GM12878 (cell line): Measurements from ENCODE around the gene NDUFV3. TPM values are rescaled to one million over a fixed set of nuclear protein-coding genes. Genes with fewer than 3 reads are reported as not detected.

ENCODE experiments used
- BACH1 ChIP-seq: fragments of 450-650 bp; IDR thresholded peaks from 2 replicates; pipeline ENCODE4 v1.6.1; 2017; ENCODE audit warnings: mild to moderate bottlenecking, borderline replicate concordance
- FOS ChIP-seq: IDR thresholded peaks from 3 replicates; pipeline ENCODE4 v1.6.1; 2011; ENCODE audit warnings: borderline replicate concordance; ENCODE audit not compliant: insufficient read length; ENCODE audit errors: extremely low read depth
- MYB ChIP-seq: fragments of 150-350 bp; IDR thresholded peaks from 2 replicates; pipeline ENCODE4 v1.6.1; 2014; ENCODE audit warnings: mild to moderate bottlenecking, low read depth, low read length, borderline replicate concordance
- MYC ChIP-seq: IDR thresholded peaks from 2 replicates; pipeline ENCODE4 v1.6.1; 2011; ENCODE audit warnings: mild to moderate bottlenecking, low read length, moderate library complexity, inconsistent platforms; ENCODE audit not compliant: insufficient read depth, insufficient replicate concordance, insufficient read length, severe bottlenecking
- RBBP5 ChIP-seq: fragments of 200-600 bp; sonication (generic); conservative IDR thresholded peaks from 2 replicates; pipeline ENCODE4 v1.6.1; 2016
- REST ChIP-seq: IDR thresholded peaks from 2 replicates; pipeline ENCODE4 v1.6.1; 2012; ENCODE audit warnings: mild to moderate bottlenecking, low read depth, low read length
- SREBF2 ChIP-seq: IDR thresholded peaks from 2 replicates; pipeline ENCODE4 v1.6.1; 2012; ENCODE audit warnings: mild to moderate bottlenecking, low read length
- TCF3 ChIP-seq: IDR thresholded peaks from 2 replicates; pipeline ENCODE4 v1.6.1; 2012; ENCODE audit warnings: low read depth, mild to moderate bottlenecking, low read length, borderline replicate concordance; ENCODE audit not compliant: insufficient read depth
- polyA plus RNA-seq, 11 experiments: library from polyadenylated mRNA; depleted of rRNA in 4 of 11; unstranded in 6 of 11; stranded (reverse) in 5 of 11; fragments of >200 nt; fragmentation: Nextera tagmentation in 4 of 11; fragmentation: Illumina TruSeq in 1 of 11; extraction: Ambion mirVana in 4 of 11; extraction: Trizol in 1 of 11; gene quantifications; 1 replicate in 1 of 11; 2 replicates in 10 of 11; pipeline versions ENCODE4 v1.2.1 to v1.2.3, GENCODE V29; 2011 to 2016; ENCODE audit warnings: inconsistent platforms in 2 of 11, missing spikeins in 2 of 11, low read depth in 1 of 11
- total RNA-seq, 4 experiments: library from RNA; depleted of rRNA in 3 of 4; stranded (reverse); fragments of >200 nt in 3 of 4; fragmentation: Illumina TruSeq in 1 of 4; extraction: Trizol in 1 of 4; gene quantifications; 2 replicates each; pipeline versions ENCODE4 v1.2.1 to v1.2.3, GENCODE V29; 2013 to 2021
- TF ChIP-seq, protein P1 (sequence below): fragments of 450-650 bp; conservative IDR thresholded peaks from 2 replicates; pipeline ENCODE4 v1.6.1; 2017; ENCODE audit warnings: mild to moderate bottlenecking, moderate library complexity
- TF ChIP-seq, protein P2 (sequence below): fragments of 450-650 bp; formaldehyde crosslinking; IDR thresholded peaks from 2 replicates; pipeline ENCODE4 v1.4.0; 2022; ENCODE audit warnings: mild to moderate bottlenecking, moderate library complexity
- TF ChIP-seq, protein P3 (sequence below): fragments of 450-650 bp; IDR thresholded peaks from 2 replicates; pipeline ENCODE4 v1.6.1; 2017; ENCODE audit warnings: antibody characterized with exemption, mild to moderate bottlenecking, moderate library complexity
- TF ChIP-seq, protein P4 (sequence below): fragments of 150-350 bp; IDR thresholded peaks from 2 replicates; pipeline ENCODE4 v1.6.1; 2016; ENCODE audit warnings: low read depth, low read length

NDUFV3 gene
- total and polyA plus RNA-seq, 10 of the 15 experiments (the other 5 are each of a cell fraction or from before 2014, with no cell fraction given) = 7.0 to 44.7 (median 29.9) TPM

DNA sequence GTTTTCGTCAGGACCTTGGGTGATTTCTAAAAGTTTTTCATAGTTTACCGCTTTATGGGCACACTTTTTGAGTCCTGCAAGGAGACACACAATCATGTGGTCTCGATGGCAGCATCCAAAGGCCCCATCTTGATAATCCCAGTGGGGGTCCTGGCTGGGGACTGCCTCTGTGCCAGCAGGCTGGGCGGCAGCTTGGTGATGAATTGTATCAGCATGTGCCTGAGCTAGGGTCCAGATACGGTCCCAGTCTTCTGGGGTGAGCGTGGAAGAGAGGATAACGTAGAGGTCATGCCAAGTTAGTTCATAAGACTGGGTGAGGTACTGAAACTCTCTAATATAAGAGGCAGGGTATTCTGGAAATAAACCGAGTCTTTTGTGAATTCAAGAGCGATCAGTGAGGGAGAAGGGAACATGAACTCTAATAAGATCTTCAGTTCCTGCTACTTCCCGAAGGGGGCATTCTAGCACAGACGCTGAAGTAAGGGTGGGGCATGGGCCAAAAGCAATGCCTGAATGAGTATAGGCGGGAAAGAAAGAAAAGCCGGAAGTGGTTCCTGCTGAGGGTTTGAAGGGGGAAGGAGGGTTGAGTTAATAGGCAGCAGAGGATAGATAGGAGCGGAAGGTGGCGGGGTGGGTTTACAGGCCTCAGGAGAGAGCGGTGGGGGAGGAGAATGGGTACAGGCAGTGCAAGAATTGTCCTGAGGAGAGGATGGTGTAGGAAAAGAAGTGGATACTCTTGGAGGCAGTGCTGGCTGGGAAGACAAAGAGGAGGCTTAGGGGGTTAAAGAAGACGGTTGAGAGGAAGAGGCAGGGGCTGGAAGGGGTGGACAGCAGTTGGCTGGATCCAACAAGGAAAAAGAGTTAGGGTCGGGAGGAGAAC, 30.7 kb downstream of the NDUFV3 start (continued):
- TF ChIP-seq, protein P1, sequence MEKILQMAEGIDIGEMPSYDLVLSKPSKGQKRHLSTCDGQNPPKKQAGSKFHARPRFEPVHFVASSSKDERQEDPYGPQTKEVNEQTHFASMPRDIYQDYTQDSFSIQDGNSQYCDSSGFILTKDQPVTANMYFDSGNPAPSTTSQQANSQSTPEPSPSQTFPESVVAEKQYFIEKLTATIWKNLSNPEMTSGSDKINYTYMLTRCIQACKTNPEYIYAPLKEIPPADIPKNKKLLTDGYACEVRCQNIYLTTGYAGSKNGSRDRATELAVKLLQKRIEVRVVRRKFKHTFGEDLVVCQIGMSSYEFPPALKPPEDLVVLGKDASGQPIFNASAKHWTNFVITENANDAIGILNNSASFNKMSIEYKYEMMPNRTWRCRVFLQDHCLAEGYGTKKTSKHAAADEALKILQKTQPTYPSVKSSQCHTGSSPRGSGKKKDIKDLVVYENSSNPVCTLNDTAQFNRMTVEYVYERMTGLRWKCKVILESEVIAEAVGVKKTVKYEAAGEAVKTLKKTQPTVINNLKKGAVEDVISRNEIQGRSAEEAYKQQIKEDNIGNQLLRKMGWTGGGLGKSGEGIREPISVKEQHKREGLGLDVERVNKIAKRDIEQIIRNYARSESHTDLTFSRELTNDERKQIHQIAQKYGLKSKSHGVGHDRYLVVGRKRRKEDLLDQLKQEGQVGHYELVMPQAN = no peak
- TF ChIP-seq FOS (no peak), SREBF2 (no peak), RBBP5 (no peak), MYB (no peak), REST (no peak), BACH1 (no peak; the same call in 1 of the 2 replicates), TCF3 (no peak), MYC (no peak)
- TF ChIP-seq, protein P2, sequence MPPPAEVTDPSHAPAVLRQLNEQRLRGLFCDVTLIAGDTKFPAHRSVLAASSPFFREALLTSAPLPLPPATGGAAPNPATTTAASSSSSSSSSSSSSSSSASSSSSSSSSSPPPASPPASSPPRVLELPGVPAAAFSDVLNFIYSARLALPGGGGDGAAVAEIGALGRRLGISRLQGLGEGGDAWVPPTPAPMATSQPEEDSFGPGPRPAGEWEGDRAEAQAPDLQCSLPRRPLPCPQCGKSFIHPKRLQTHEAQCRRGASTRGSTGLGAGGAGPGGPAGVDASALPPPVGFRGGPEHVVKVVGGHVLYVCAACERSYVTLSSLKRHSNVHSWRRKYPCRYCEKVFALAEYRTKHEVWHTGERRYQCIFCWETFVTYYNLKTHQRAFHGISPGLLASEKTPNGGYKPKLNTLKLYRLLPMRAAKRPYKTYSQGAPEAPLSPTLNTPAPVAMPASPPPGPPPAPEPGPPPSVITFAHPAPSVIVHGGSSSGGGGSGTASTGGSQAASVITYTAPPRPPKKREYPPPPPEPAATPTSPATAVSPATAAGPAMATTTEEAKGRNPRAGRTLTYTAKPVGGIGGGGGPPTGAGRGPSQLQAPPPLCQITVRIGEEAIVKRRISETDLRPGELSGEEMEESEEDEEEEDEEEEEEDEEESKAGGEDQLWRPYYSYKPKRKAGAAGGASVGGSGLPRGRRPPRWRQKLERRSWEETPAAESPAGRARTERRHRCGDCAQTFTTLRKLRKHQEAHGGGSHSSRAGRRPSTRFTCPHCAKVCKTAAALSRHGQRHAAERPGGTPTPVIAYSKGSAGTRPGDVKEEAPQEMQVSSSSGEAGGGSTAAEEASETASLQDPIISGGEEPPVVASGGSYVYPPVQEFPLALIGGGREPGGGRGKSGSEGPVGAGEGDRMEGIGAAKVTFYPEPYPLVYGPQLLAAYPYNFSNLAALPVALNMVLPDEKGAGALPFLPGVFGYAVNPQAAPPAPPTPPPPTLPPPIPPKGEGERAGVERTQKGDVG (CRISPR knock-in tag) = no peak
- TF ChIP-seq, protein P3, sequence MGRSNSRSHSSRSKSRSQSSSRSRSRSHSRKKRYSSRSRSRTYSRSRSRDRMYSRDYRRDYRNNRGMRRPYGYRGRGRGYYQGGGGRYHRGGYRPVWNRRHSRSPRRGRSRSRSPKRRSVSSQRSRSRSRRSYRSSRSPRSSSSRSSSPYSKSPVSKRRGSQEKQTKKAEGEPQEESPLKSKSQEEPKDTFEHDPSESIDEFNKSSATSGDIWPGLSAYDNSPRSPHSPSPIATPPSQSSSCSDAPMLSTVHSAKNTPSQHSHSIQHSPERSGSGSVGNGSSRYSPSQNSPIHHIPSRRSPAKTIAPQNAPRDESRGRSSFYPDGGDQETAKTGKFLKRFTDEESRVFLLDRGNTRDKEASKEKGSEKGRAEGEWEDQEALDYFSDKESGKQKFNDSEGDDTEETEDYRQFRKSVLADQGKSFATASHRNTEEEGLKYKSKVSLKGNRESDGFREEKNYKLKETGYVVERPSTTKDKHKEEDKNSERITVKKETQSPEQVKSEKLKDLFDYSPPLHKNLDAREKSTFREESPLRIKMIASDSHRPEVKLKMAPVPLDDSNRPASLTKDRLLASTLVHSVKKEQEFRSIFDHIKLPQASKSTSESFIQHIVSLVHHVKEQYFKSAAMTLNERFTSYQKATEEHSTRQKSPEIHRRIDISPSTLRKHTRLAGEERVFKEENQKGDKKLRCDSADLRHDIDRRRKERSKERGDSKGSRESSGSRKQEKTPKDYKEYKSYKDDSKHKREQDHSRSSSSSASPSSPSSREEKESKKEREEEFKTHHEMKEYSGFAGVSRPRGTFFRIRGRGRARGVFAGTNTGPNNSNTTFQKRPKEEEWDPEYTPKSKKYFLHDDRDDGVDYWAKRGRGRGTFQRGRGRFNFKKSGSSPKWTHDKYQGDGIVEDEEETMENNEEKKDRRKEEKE = no peak
- TF ChIP-seq, protein P4, sequence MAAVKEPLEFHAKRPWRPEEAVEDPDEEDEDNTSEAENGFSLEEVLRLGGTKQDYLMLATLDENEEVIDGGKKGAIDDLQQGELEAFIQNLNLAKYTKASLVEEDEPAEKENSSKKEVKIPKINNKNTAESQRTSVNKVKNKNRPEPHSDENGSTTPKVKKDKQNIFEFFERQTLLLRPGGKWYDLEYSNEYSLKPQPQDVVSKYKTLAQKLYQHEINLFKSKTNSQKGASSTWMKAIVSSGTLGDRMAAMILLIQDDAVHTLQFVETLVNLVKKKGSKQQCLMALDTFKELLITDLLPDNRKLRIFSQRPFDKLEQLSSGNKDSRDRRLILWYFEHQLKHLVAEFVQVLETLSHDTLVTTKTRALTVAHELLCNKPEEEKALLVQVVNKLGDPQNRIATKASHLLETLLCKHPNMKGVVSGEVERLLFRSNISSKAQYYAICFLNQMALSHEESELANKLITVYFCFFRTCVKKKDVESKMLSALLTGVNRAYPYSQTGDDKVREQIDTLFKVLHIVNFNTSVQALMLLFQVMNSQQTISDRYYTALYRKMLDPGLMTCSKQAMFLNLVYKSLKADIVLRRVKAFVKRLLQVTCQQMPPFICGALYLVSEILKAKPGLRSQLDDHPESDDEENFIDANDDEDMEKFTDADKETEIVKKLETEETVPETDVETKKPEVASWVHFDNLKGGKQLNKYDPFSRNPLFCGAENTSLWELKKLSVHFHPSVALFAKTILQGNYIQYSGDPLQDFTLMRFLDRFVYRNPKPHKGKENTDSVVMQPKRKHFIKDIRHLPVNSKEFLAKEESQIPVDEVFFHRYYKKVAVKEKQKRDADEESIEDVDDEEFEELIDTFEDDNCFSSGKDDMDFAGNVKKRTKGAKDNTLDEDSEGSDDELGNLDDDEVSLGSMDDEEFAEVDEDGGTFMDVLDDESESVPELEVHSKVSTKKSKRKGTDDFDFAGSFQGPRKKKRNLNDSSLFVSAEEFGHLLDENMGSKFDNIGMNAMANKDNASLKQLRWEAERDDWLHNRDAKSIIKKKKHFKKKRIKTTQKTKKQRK = no peak
